Breast epithelium (tissue), 3 donors: ENCODE measurements around the gene ARHGAP18.

ENCODE experiments used
- POLR2AphosphoS5 ChIP-seq, 3 donors: sonication (generic); formaldehyde crosslinking; IDR thresholded peaks; one replicate each; pipeline ENCODE4 v1.6.1; 2017; ENCODE audit warnings: antibody characterized with exemption in 3 of 3
- TF ChIP-seq, protein P1 (sequence below), 3 donors: fragments of 450-650 bp; IDR thresholded peaks; one replicate each; pipeline ENCODE4 v1.5.1; 2016 to 2017; ENCODE audit warnings: antibody characterized with exemption in 3 of 3, mild to moderate bottlenecking in 3 of 3, moderate library complexity in 3 of 3

DNA sequence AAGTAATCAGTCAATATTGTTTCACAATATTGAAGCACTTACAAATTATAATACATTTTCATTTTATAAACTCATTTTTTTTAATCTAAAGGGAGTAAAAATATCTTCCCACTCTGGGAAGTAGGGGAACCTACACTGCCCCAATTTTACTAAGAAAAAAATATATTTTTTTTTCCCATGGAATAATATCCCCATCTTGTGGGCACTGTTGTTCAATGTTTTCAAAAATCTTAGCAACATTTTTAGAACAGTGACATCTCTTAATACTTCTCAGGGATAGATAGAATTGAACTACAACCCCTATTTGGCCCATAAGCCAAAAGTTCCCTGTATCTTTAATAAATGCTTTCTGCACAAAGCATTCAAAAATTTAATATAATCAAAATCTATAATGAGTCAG, 42.9 kb downstream of the ARHGAP18 start:
- no peak for TF ChIP-seq POLR2AphosphoS5 (IDR thresholded peaks at IDR 0.05)
- TF ChIP-seq, protein P1, sequence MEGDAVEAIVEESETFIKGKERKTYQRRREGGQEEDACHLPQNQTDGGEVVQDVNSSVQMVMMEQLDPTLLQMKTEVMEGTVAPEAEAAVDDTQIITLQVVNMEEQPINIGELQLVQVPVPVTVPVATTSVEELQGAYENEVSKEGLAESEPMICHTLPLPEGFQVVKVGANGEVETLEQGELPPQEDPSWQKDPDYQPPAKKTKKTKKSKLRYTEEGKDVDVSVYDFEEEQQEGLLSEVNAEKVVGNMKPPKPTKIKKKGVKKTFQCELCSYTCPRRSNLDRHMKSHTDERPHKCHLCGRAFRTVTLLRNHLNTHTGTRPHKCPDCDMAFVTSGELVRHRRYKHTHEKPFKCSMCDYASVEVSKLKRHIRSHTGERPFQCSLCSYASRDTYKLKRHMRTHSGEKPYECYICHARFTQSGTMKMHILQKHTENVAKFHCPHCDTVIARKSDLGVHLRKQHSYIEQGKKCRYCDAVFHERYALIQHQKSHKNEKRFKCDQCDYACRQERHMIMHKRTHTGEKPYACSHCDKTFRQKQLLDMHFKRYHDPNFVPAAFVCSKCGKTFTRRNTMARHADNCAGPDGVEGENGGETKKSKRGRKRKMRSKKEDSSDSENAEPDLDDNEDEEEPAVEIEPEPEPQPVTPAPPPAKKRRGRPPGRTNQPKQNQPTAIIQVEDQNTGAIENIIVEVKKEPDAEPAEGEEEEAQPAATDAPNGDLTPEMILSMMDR (IDR thresholded peaks at IDR 0.05): no peak
